IPS-11a (cell line): ENCODE results near the gene UBAC2.

Experiments
- H3K4me3 ChIP-seq: one replicate; pipeline ENCODE4 v1.5.1; 2013; ENCODE audit warnings: low read depth, low read length, control low read depth

Gene UBAC2

GRCh38 chr13:99329477-99329876 is 128.8 kb downstream of the UBAC2 start:
- H3K4me3 ChIP-seq = no peak overlapping the region

DNA sequence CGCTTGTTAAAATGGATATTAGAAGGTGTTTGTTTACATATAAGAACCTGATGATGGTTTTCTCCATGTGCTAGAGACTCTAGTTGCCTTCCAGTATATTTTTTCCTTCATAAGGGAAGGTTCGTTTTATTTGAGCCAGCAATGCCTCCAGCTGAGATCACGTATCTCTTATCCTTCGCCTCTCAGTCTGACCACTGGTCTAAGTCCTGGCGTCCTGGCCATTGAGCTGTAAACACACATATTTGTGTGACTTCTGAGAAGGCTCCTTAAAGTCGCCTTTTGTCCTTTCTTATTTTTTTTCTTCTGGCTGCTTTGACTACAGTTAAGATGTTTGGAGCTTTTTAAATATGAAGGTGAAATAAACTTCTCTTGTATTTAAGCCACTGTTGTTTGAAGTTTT is 130.3 kb downstream of the UBAC2 start:
- H3K4me3 ChIP-seq = no peak overlapping the region

DNA sequence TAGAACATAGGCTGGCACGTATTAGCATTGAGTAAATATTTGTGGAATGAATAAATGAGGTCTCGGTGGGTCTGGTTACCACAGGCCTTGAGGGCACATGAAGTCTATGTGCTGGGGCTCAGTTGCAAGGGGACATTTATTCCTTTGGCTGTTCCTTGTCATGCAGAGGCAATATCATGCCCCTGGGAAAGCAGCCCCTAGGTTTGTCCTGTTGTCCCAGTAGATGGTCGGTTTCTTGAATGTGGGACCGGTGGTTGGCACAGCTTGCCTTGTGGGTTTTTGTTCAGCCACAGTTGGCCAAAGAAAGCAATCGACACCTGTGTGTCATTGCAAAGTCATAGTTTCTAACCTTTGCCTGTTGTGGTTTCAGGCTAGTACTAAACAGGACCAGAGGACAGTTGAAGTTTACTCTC is 131.2 kb downstream of the UBAC2 start:
- no peak overlapping the region for H3K4me3 ChIP-seq

- no peak overlapping the region for H3K4me3 ChIP-seq
These were observed 131.8 kb downstream of the UBAC2 start for GRCh38 chr13:99332456-99332855.

GRCh38 chr13:99334221-99334620 is 133.6 kb downstream of the UBAC2 start:
- H3K4me3 ChIP-seq = no peak overlapping the region

GRCh38 chr13:99335087-99335486 is 134.4 kb downstream of the UBAC2 start:
- no peak overlapping the region for H3K4me3 ChIP-seq

DNA sequence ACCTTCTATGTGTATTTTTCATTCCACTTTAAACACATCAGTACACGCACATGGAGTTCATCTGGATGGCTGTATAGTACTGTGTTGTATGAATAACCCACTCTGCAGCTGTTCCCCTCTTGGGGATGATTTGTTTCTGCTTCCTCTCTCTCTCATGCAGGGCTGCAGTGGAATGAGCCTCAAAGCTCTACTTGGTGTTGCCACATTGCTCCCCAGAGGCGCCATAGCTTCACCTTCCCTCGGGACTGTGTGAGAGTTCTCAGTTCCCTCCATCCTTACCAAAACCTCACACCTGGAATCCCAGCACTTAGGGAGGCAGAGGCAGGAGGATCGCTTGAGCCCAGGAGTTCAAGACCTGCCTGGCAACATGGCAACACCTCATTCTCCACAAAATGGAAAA is 134.9 kb downstream of the UBAC2 start:
- H3K4me3 ChIP-seq = no peak overlapping the region

- H3K4me3 ChIP-seq = no peak overlapping the region
These were observed 138.6 kb downstream of the UBAC2 start for GRCh38 chr13:99339230-99339721.

DNA sequence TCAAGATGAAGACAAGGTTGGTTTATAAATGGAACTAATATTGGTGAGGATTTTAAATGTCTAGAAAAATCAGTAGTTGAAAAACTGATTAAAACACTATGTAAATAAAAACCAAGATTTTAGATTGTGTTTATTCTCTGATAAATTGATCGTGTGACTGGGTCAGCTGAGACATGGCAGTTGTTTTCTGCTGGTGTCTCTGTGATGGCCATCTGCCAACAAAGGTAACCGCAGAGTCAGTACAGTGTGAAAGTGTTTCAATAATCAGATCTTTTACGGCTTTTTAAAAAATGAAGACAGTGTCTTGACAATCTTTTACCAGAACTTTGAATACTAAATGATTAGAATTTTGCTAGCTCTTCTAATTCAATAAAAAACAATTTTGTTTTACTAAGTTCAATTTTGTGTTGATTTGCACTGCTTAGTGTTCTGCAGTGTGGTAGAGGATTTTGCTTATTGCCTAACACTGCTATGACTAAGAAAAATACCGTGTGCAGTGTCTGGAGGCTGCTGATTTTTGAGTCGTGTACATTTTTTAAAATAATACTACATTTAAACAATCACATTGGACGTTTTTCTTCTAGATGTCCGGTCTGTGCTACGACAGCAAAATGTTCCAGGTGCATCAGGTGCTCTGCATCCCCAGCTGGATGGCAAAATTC is 139.2 kb downstream of the UBAC2 start:
- H3K4me3 ChIP-seq = no peak overlapping the region

GRCh38 chr13:99340638-99341037 is 140.0 kb downstream of the UBAC2 start:
- H3K4me3 ChIP-seq = no peak overlapping the region

DNA sequence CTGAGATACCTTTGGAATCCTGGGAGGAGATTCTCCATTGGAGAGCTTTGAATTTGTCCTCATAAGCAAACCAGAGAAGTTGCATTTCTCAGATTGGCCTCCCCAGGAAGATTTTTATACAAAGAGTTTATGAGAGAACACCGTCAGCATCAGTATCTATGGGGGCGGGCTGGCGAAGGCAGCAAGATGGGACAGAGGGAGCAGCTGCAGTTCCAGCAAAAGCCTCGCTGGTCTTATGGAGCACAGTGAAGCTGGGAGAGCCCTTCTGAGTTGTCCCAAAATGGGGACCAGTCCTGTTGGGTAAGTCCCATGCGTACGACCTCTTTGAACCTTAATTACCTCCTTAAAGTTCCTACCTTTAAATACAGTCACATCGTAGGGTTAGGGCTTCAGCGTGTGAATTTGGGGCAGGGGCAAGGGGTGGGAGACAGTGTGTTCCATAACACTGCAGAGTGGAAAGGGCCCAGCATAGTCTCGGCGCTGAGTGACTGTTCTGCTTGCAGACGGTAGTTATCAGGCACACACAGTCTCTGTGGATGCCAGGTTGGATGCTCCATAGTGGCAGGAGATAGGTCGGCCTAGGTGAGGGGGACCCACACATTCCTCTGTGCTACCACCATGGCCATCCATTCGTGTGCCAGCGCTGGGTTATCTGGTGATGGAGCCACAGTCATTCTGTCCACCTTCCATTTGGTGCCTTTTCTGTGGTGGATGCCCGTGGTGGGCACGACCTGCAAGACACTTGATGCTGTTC is 141.5 kb downstream of the UBAC2 start:
- H3K4me3 ChIP-seq = no peak overlapping the region

DNA sequence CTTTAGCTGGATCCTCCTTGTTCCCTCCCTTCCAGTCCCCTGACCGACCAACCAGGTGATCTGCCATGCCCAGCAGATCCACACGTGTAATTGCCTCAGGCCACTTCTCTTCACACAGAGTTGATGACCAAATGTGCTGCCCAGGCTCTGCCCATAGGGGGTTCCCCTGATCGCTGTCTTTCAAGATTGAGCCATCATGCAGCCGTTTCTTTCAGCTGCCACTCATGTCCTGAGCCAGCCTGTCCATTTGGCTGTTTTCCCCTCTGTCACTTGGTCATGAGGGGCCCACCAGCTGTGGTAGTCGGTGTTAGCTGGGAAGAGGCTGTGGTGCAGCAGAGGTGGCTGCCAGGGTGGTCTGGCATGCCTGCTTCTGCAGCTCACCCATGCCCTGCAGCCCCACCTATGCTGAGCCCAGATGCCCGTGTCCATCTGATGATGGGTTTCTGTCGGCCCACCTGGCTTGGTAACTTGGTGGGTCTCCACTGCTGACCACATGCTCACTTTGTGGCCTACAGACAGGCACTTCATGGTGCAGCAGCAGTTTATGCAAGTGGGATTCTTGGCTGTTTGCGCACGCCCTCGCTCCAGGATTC is 142.2 kb downstream of the UBAC2 start:
- H3K4me3 ChIP-seq = no peak overlapping the region

DNA sequence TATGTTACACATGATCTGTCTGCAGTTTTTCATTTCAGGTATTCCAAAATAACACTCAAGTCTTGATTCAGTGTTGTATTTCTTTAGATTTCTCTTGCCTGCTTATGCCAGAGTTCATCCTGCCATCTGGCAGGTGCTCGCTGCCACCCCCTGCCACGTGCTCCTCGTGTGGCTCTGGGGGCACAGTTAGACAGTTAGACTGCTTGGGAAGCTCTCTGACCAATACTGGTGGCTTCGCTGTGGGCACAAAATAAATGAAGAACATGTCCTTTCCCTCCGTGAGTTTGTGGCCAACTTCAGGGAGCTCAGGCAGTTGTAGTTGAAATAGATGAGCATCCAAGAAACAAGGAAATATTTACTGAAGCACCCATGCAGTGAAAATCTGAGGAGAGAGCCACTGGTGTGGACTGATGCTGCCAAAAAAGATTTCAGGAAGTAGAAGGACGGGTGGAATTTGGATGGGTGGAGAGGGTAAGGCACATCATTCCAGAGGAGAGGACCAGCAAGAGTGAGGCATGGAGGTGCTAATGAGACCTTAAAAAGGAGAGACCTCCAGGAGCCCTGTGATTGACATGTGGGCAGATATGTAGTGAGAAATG is 144.1 kb downstream of the UBAC2 start:
- H3K4me3 ChIP-seq = no peak overlapping the region

DNA sequence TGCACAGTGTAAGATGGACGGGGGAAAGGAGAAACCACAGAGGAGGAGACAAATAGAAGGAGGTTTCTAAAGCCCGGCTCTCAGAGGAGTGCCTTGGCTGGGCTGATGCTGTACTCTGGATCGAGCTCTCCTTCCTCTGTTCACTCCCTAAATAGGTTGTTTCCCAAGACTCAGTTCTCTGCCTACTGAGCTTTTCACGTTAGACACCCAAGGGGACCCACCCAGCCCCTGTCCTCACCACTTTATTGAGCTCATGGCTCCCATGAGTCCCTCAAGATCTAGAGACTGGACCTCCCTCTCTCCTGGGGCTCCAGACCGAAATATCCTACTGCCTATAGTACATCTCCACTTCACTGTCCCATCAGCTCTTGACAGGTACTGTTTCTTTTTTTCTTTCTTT is 144.7 kb downstream of the UBAC2 start:
- no peak overlapping the region for H3K4me3 ChIP-seq

DNA sequence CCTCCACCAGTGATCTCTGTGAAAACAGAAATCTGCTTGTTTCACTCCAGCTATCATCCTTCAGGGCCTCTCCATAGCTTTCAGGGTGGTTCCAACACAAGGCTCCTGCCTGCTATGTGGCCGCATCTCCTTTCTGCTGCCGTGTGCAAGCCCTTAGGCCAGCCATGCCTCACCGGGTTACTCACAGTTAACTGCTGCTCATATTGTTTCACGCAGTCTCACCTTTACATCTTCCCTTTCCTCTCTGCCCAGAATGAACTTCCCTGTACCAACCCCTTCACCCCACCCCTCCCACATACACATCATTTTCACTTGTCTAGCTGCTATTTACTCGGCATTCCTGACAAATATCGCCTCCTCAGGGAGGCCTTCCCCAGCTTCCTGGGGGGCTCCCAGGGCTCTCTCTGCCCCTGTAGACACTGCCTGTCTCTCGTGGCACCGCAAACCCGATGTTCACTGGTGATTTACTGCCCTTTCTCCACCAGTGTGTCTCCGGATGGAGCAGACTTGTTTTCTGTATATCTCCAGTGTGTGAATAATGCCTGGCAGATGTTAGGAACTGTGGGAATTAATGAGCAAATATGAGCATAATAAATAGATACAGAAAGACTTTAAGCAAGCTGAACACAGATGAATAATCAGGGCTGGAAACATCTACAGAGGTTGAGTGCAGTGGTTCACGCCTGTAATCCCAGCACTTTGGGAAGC is 145.8 kb downstream of the UBAC2 start:
- no peak overlapping the region for H3K4me3 ChIP-seq

DNA sequence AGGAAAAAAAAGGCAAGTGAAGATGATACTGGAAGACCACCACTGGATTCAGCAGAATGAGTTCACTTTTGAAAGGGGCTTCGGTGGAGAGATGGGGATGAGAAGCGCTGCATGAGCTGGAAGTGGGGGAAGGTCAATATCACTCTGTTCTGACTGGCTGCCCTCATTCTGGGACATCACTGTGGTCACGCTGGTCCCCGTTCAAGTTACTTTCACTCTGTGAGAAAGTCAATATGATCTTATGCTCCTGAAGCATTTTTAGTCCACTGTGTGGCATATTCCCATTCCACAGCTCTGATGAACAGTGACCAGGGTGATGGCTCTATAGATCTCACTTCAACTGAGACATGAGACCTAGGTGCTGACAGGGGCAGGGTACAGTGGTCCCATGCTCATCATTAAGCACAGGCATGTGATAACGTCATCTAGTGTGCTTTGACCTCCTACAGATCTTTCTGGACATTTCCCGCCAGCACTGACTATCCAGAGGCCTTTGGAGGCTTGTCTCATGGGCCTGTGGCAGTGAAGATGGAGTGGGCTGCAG is 146.8 kb downstream of the UBAC2 start:
- H3K4me3 ChIP-seq = no peak overlapping the region

DNA sequence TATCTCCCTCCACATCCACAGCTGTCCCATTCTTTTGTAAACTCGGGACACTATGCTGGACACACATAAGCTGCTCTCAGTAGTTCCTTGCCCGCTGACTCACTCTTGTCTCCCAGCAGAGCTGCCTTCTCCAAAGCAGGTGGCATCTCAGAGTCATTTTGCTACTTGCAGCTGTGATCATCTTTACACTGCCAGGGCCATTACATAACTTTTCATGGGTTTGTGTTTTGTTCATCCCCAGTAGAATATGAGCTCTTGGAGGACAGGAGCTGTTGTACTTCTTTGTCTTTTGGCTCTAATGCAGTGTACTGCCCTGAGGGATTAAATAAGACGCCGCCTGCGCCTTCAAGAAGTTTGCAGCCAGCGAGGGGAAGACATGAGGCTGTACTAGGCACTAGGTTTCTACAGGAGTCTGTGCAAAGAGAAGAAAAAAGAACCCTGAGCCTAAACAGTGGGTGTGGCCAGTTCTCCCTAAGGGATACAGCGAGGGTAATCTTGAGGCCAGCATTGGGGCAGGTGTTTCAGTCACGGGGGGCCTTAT is 147.3 kb downstream of the UBAC2 start:
- no peak overlapping the region for H3K4me3 ChIP-seq

- no peak overlapping the region for H3K4me3 ChIP-seq
These were observed 149.5 kb downstream of the UBAC2 start for GRCh38 chr13:99350191-99350590.

- H3K4me3 ChIP-seq = no peak overlapping the region
These were observed 151.1 kb downstream of the UBAC2 start for GRCh38 chr13:99351772-99352171.
